Ovary (tissue), 3 donors: ENCODE data around the gene IGFL4.

Experiments
- CTCF ChIP-seq, 3 donors: fragments of 450-650 bp in 2 of 3; fragments of 200-600 bp in 1 of 3; IDR thresholded peaks; one replicate each; pipeline versions ENCODE4 v1.5.1 to v1.8.0; 2016 to 2022; ENCODE audit warnings: antibody characterized with exemption in 3 of 3, mild to moderate bottlenecking in 1 of 3
- EP300 ChIP-seq: sonication (generic); formaldehyde crosslinking; IDR thresholded peaks from one replicate; pipeline ENCODE4 v1.6.1; 2017; ENCODE audit warnings: antibody characterized with exemption
- donor health status: DM: no; HTN: no; CAD: no.

- no peak for TF ChIP-seq CTCF (IDR thresholded peaks at IDR 0.05)
- TF ChIP-seq EP300, result no peak
These were observed 29.1 kb upstream of the IGFL4 start for GRCh38 chr19:46069806-46070341.
